Measurements from ENCODE around the gene PAGR1.

Gene PAGR1

GRCh38 chr16:29810699-29811169 is 5.2 kb upstream of the PAGR1 start:
- ChIA-PET POLR2A (interaction anchor here (0.8 to 2.4 kb wide), 10 partner anchors 9 to 1235 kb away, joined by 3 to 10 read pairs (median 4); partner anchors contain the start of genes CDIPT, KIF22, MVP and TAOK2), CTCF (interaction anchor here (0.6 to 1.6 kb wide), 3 partner anchors 38 to 1174 kb away, joined by 4 to 9 read pairs (median 6); no protein-coding TSS in a partner anchor)
- no peaks in the 10 kb centered on the region for H3K9me3 ChIP-seq (ENCODE audit: control insufficient read depth, insufficient read depth, low read depth, low read length)
- H3K4me3 ChIP-seq (ENCODE audit: low read depth, low read length) = no peak overlapping the region
- peak overlapping the region; percentile 100 for H3K27ac ChIP-seq (ENCODE audit: extremely low read depth, low read depth, low read length)
- H3K4me1 ChIP-seq (ENCODE audit: control insufficient read depth, insufficient read depth, low read length) = peaks cover 11% of the 10 kb centered on the region
- TF ChIP-seq REPIN1 (tag by site-specific recombination; IDR thresholded peaks at IDR 0.05; ENCODE audit: low read depth) = no peak
- no peak for TF ChIP-seq SP3 (tag by site-specific recombination; IDR thresholded peaks at IDR 0.05)
- no peak for TF ChIP-seq ZNF398 (tag by site-specific recombination; IDR thresholded peaks at IDR 0.05)
- TF ChIP-seq OSR2 (tag by site-specific recombination; IDR thresholded peaks at IDR 0.05) = no peak
- TF ChIP-seq ZNF560 (tag by site-specific recombination; IDR thresholded peaks at IDR 0.05; ENCODE audit: borderline replicate concordance) = no peak
- no peak for TF ChIP-seq ZNF501 (tag by site-specific recombination; IDR thresholded peaks at IDR 0.05)
- TF ChIP-seq ZNF394 (tag by site-specific recombination; IDR thresholded peaks at IDR 0.05; ENCODE audit: borderline replicate concordance) = no peak
- TF ChIP-seq ZSCAN23 (tag by site-specific recombination; IDR thresholded peaks at IDR 0.05) = no peak
- TF ChIP-seq ZNF114 (tag by site-specific recombination; IDR thresholded peaks at IDR 0.05) = no peak
- no peak for TF ChIP-seq SP2 (tag by site-specific recombination; IDR thresholded peaks at IDR 0.05)
- no peak for TF ChIP-seq RBAK (tag by site-specific recombination; IDR thresholded peaks at IDR 0.05)
- TF ChIP-seq SCRT1 (tag by site-specific recombination; IDR thresholded peaks at IDR 0.05; ENCODE audit: borderline replicate concordance) = no peak
- TF ChIP-seq OVOL3 (tag by site-specific recombination; IDR thresholded peaks at IDR 0.05) = no peak
- no peak for TF ChIP-seq ATF2 (tag by site-specific recombination; IDR thresholded peaks at IDR 0.05; ENCODE audit: low read depth)
- peaks cover 0 to 36% of the 10 kb centered on the region in 2 experiments; a peak in 2 of 3 replicates for H3K36me3 ChIP-seq (ENCODE audit: control insufficient read depth in 2 of 2, insufficient read depth in 1 of 2, low read length in 2 of 2)

- POLR2A ChIA-PET = interaction anchor here (0.5 to 2.4 kb wide), 13 partner anchors 8 to 1235 kb away, joined by 3 to 10 read pairs (median 5); partner anchors contain the start of genes CDIPT, KIF22, MVP and TAOK2
- Histone ChIP-seq H3K9me3 (ENCODE audit: control insufficient read depth, insufficient read depth, low read depth, low read length) (no peaks in the 10 kb centered on the region), H3K27ac (ENCODE audit: extremely low read depth, low read depth, low read length) (peak overlapping the region; percentile 100), H3K4me1 (ENCODE audit: control insufficient read depth, insufficient read depth, low read length) (peaks cover 11% of the 10 kb centered on the region), H3K36me3 (ENCODE audit: control insufficient read depth in 2 of 2, insufficient read depth in 1 of 2, low read length in 2 of 2) (peaks cover 0 to 36% of the 10 kb centered on the region in 2 experiments; a peak in 2 of 3 replicates), H3K4me3 (ENCODE audit: low read depth, low read length) (peak overlapping the region; percentile 53)
- CTCF ChIA-PET = interaction anchor here (0.6 to 1.6 kb wide), 5 partner anchors 15 to 1173 kb away, joined by 3 to 9 read pairs (median 4); no protein-coding TSS in a partner anchor
- TF ChIP-seq KLF17 (tag by site-specific recombination; IDR thresholded peaks at IDR 0.05) (no peak), TRIM28 (IDR thresholded peaks at IDR 0.05; ENCODE audit: borderline replicate concordance, low read length) (peak; percentile 61; the same call in 1 of the 2 replicates), ZNF692 (tag by site-specific recombination; IDR thresholded peaks at IDR 0.05) (no peak), ZBTB6 (tag by site-specific recombination; IDR thresholded peaks at IDR 0.05) (no peak)
Observed at GRCh38 chr16:29811170-29811895, 4.6 kb upstream of the PAGR1 start.
